HG03280 (cell line): ENCODE measurements around the gene PAFAH1B1.

Experiments used
- ATAC-seq: cut with Tn5 transposase; IDR thresholded peaks from one replicate; pipeline ENCODE4 v1.9.1; 2021; ENCODE audit warnings: mild to moderate bottlenecking, moderate library complexity; ENCODE audit not compliant: unreplicated experiment

The PAFAH1B1 gene

DNA sequence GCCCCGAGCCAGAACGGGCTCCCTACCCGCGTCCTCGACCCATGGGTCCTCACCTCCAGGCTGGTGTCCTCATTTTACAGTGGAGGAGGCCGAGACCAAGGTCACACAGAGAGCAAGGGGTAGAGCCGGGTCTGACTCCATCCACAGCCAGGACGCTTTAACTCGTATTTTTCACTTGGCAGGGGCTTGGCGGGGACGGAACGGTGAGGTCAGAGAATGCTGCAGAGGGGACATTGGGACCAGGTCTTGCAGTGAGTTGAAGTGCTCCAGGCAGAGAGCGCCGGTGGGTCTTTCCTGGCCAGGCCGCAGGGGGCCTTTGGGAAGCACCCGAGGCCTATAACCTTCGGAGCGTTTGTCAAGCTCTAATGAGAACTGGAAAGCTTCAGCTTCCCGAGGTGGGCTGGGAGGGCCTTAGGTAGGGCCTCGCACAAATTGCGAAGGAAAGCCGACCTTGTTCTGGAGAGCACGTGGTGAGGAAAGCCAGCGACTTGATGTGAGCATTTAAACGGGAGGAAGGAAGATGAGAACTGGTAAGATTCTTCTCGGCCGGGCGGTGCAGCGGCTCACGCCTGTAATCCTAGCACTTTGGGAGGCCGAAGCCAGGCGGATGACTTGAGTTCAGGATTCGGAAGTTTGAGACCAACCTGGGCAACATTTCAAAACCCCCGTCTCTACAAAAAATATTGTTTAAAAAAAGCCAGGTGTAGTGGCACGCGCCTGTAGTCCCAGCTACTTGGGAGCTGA, 119.0 kb downstream of the PAFAH1B1 start:
- no peak for ATAC-seq

DNA sequence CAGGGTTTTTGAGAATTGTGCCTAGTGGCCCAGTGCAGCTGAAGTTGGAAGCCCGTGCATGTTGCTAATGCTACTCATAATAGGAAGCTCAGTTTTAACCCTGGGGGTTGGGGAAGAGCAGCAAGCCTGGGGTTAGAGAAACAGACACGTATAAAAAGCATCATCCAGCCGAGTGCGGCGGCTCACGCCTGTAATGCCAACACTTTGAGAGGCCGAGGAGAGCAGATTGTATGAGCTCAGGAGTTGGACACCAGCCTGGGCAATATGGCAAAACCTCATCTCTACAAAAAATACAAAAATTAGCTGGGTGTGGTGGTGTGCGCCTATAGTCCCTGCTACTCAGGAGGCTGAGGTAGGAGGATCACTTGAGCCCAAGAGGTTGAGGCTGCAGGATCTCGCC, 120.4 kb downstream of the PAFAH1B1 start:
- ATAC-seq = no peak

DNA sequence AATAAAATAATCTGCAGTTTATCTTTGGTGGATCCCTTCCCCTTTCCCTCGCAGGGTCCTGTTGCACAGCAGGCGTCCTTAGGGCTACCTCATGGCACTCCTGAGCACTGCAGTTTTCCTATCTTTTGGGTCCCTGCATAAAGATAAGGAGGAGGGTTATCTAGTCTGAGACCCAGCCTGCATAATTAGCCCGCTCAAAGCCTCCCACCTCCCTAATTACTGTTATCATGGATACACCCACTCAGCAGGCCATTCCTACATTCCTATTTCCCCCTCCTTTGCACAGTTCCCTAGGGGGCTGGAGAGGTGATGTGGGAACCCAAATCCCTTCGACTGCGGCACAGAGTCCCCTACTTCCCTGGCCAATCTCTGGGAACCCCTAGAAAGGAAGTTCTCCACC, 123.2 kb downstream of the PAFAH1B1 start:
- no peak for ATAC-seq

DNA sequence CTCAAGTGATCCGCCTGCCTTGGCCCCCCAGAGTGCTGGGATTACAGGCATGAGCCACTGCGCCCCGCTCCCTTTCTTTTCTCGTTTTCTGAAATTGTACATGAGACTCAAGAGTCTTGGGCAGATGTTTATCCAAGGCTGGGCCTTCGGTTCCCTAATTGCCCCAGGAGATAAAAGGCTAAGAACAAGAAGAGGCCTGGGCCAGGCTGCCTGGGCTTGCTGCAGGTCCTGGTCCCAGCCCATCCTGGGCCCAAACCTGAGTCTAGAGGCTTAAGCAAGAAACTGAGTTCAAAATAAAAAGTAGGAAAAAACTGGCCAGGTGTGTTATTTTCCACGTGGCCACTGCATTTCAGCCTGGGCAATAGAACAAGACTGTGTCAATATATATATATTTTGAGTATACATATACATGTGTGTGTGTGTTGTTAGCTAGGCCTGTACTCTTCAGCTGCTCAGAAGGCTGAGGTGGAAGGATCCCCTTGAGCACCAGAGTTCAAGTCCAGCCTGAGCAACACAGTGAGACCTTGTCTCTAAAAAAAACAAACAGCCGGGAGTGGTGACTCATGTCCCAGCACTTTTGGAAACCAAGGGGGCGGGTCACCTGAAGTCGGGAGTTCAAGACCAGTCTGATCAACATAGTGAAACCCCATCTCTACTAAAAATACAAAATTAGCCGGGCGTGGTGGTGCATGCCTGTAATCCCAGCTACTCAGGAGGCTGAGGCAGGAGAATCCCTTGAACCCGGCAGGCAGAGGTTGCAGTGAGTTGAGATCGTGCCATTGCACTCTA, 124.9 kb downstream of the PAFAH1B1 start:
- no peak for ATAC-seq

DNA sequence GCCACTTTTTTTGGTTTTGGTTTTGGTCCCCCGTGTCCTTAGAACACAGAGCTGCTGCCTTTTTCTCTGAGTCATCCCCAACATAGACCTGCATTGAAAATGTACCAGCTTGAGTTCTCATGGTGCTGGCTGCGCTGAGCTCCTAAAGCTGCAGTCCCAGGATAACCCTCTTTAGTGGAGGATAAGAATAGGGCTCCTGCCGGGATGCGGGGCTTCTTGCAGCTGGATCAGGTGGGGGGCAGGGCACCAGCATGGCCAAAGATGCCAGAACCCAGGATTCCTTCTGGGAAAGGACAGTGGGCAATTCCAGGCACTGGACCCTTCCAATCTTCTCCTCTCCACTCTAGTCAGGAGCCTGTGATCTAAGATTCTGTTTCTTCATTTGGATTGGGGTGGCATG, 126.4 kb downstream of the PAFAH1B1 start:
- ATAC-seq = no peak

DNA sequence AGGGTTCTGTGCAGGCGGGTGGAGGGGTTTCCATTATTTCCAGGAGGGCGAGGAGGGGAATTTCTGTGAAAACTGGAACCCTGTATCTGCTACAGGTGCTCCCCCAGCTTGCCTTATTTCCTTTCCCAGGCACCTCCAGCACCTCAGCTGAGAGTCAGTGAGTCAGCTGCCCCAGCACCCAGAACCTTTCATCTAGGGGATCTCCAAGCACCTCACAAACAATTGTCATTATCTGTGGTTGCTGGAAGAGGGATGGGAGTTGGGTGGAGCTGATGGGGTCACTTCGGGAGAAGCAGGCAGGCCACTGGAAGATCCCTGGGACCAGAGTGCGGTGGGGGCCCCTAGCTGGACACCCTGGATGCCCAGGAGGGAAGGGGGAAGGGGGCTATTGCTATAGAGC, 128.1 kb downstream of the PAFAH1B1 start:
- ATAC-seq = no peak

DNA sequence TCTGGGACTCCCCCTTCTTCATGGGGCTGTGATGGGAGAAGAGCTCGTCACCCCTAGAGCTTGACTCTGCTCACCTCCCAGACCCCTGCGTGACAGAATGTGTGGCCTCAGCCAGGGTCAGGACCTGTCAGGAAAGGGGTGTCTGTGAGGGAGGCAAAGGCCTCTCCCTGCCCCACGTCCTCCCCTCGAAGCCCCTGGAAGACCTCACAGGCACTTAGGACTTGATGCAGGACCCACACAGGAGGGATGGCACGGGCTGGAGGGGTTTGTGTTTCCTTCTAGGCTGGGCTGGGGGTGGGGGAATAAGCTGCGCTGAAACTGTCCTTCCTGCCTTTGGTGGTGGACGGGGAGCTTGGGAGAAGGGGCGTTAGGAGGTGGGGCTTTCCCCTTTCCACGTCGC, 129.2 kb downstream of the PAFAH1B1 start:
- ATAC-seq = no peak

DNA sequence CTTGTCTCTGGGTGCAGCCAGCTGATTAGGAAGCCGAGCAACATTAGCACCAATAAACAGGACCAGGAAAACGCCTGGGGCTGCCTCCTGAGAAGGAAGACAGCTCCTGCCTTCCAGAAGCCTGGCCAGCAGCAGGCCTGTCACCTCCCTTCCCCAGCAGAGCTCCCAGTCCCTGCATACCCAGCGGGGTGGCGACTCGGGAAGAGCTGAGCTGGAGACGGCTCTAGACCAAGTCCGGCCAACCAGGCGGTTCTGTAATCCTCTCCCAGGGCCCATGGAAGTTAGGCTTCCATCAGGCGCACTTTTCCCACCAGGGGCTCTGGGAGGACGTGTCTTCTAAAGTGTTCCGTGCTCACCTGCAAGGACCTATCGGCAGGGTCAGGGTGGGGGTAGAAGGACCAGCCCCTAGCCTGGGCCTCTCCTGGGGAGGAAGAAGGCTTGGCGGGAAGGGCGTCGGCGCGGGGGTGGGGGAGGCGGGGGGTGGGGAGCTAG, 130.1 kb downstream of the PAFAH1B1 start:
- ATAC-seq = no peak

DNA sequence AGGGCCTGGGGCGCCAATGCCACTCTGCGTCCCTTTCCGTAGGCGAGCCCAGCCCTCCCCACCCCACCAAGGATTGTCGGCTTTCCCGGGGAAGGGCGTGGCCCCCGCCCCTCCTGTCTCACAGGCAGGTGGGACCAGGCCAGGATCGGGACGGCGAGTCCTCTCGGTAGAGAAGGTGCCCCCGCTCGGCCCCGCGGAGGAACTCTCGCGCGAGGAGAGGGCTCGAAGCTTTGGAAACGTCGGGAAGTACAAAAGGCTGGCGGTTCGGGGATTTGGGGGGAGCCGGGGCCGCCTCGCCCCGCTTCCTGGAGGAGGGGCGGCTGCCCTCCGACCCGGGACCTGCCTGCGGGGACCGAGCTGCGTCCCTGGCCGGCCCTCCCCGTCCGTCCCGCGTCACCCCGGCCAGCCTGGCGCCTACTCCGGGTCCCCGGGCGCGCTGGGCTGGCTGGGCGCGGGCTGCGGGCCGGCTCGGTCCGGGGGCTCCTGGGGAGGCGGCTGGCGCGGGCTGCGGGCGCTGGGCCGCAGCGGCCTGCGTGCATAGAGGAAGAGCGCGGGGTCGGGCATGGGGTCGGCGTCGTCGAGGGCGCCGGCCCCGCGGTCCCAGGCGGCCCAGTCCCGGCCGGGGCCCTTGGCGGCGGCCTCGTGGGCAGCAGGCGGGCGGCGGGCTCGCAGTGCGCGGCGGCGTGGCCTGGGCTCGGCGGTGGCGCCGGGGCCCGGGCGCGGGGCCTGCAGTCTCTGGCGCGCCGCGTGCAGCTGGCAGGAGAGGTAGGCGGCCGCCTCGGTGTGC, 130.7 kb downstream of the PAFAH1B1 start:
- no peak for ATAC-seq

DNA sequence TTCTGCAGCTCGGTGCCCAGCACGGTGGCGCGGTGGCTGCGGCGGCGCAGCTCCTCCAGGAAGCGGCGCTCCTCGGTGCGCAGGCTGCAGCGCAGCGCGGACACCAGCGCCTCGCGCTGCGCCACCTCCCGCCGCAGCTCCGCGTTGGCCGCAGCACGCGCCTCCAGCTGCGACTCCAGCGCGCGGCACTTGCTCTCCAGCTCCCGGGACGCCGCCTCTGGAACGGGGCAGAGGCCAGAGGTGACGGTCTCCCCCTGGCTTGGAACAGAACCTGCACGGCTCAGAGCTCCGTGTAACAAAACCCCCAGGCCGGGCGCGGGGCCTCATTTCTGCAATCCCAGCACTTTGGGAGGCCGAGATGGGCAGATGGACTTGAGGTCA, 131.3 kb downstream of the PAFAH1B1 start:
- ATAC-seq = no peak

DNA sequence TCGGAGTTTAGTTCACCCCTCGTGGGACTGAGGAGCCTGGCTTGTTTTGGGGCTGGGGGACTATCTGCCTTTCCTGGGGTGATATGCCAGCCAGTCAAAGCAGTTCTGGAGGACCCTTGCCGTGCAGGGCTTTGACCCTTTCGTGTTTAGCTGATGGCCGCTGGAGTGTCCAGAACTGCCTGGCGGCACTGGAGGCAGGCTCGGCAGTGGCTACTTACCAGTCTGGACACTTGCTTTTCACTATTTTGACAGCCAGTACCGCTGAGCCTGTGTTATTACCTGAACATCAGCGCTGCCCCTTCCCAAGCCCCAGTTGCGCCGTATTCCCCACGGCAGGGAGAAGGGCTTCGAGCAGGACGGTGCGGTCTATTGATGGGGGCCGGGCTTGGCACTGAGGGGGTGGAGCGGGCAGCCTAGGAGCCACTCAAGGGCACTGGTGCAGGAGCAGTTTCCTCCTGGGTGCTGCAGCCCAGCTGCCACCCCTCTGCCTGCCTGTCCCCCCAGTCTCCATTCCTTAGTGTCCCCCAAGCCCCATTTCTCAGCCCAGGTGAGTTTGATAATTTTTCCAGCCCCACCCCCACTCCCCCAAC, 137.4 kb downstream of the PAFAH1B1 start:
- no peak for ATAC-seq

DNA sequence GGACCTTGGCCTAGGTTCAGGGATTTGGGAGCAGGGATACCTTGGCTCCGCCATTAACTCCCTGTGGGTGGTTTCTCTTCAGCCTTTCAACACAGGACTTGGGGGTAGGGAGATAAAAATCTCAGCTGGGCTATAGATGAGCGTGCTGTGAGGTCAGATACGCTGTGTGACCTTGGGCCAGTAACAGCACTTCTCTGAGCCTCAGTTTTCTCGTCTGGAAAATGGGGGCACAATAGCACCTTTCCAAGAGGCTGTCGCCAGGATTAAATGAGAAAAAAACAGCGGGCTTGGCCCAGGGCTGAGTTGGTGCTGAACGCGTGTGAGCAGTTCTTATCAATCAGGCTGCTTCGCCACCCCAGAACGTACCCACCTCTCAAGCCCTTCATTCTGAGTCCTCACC, 138.4 kb downstream of the PAFAH1B1 start:
- no peak for ATAC-seq

DNA sequence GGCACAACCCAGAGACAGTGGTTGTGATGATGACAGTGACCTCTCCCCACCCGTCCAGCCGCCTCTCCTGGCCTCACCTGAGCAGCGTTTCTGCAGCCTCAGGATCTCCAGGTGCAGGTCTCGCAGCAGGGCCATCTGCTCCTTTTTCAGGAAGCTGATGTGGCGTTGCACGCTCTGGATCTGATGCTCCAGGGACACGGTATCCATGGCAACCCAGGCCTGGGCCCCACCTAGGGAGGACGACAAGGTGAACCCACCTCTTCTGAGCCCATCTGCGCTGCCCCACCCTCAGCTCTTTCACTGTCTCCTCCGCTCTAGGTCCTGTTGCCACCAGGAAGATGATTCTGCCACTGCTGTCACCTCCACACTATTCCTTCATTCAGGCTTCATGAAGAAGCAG, 141.5 kb downstream of the PAFAH1B1 start:
- ATAC-seq = no peak
